Peyer's patch (tissue), 4 donors: ENCODE results near the gene PPP2R2C. TPM values are rescaled to one million over a fixed set of nuclear protein-coding genes. Genes with fewer than 3 reads are reported as not detected.
A peak's percentile ranks its signal among the peaks of the same experiment; 100 is the strongest.

ENCODE experiments used
- DNase-seq, 3 donors: peaks; one replicate each; pipeline ENCODE4 v3.0.0-alpha.2; 2017 to 2019
- H3K27ac ChIP-seq, 4 donors: fragments of 200-600 bp; sonication (generic); one replicate each; pipeline ENCODE4 v1.5.1; 2016 to 2019
- H3K27me3 ChIP-seq, 2 donors: fragments of 200-600 bp; sonication (generic); one replicate each; pipeline ENCODE4 v1.5.1; 2019
- H3K36me3 ChIP-seq, 3 donors: fragments of 200-600 bp; sonication (generic); one replicate each; pipeline ENCODE4 v1.5.1; 2016 to 2019
- H3K4me1 ChIP-seq, 4 donors: fragments of 200-600 bp; sonication (generic); one replicate each; pipeline ENCODE4 v1.5.1; 2016 to 2019
- H3K4me3 ChIP-seq, 4 donors: fragments of 200-600 bp; sonication (generic); 1 replicate in 3 of 4; 2 replicates in 1 of 4; pipeline ENCODE4 v1.5.1; 2016 to 2019; ENCODE audit warnings: mild to moderate bottlenecking in 1 of 4
- H3K9me3 ChIP-seq, 4 donors: fragments of 200-600 bp; sonication (generic); one replicate each; pipeline ENCODE4 v1.5.1; 2016 to 2019; ENCODE audit warnings: mild to moderate bottlenecking in 1 of 4
- POLR2A ChIP-seq, 2 donors: fragments of 450-650 bp; IDR thresholded peaks; one replicate each; pipeline ENCODE4 v1.5.1; 2017; ENCODE audit warnings: antibody characterized with exemption in 2 of 2, mild to moderate bottlenecking in 2 of 2, moderate library complexity in 2 of 2
- total RNA-seq, 4 donors: library from RNA; depleted of rRNA; stranded (reverse); fragments of >200 nt; gene quantifications; one replicate each; pipeline ENCODE4 v1.1.0, GENCODE V29; 2016
- TF ChIP-seq, protein P1 (sequence below), 6 experiments: fragments of 450-650 bp in 4 of 6; fragments of 200-600 bp in 2 of 6; sonication (generic) in 1 of 6; IDR thresholded peaks; one replicate each; pipeline ENCODE4 v1.5.1; 2017 to 2019; ENCODE audit warnings: antibody characterized with exemption in 6 of 6, mild to moderate bottlenecking in 3 of 6, moderate library complexity in 1 of 6

PPP2R2C gene
- total RNA-seq, 4 donors from 2014 or later, result 0.27 to 4.1 TPM; not detected in 2

- TF ChIP-seq, protein P1, sequence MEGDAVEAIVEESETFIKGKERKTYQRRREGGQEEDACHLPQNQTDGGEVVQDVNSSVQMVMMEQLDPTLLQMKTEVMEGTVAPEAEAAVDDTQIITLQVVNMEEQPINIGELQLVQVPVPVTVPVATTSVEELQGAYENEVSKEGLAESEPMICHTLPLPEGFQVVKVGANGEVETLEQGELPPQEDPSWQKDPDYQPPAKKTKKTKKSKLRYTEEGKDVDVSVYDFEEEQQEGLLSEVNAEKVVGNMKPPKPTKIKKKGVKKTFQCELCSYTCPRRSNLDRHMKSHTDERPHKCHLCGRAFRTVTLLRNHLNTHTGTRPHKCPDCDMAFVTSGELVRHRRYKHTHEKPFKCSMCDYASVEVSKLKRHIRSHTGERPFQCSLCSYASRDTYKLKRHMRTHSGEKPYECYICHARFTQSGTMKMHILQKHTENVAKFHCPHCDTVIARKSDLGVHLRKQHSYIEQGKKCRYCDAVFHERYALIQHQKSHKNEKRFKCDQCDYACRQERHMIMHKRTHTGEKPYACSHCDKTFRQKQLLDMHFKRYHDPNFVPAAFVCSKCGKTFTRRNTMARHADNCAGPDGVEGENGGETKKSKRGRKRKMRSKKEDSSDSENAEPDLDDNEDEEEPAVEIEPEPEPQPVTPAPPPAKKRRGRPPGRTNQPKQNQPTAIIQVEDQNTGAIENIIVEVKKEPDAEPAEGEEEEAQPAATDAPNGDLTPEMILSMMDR (IDR thresholded peaks at IDR 0.05), result no peak
- TF ChIP-seq POLR2A (IDR thresholded peaks at IDR 0.05), result no peak
- DNase-seq, result no peak
- H3K27me3 ChIP-seq, result no peaks in the 10 kb centered on the region
- no peaks in the 10 kb centered on the region for H3K9me3 ChIP-seq
- no peak overlapping the region for H3K27ac ChIP-seq
- no peaks in the 10 kb centered on the region for H3K4me1 ChIP-seq
- H3K36me3 ChIP-seq, result no peaks in the 10 kb centered on the region
- no peak overlapping the region for H3K4me3 ChIP-seq
These were observed 139.8 kb downstream of the PPP2R2C start for GRCh38 chr4:6332669-6333050.

DNA sequence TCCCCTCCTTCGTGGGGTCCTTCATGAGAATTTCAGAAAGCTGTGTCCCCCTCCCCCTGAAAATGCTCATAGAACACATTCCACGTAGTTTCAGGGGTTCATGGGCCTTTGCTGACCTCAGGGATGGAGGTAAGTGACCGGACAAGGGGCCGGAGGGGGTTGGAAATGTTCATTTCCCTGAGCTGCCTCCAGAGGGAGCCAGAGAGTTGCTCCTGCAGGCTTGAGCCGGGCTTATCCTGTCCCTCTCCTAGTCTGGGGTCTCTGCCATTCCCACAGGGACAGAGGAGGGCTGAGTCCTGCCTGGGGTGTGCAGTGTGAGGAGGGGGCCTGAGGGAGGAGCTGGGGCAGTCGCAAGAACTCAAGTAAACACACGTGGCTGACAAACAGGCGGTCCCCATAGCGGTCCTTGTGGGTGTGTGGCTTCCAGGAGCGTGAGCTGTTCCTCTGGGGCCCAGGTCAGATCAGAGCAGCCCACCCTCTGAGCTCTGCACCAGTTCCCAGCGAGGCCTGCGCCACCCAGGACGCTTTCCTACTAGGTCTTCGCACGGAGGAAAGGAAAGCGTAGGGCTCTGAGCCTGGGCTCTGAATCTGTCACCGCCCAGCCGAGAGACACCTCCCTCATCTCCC is 140.3 kb downstream of the PPP2R2C start:
- TF ChIP-seq POLR2A (IDR thresholded peaks at IDR 0.05), result no peak
- TF ChIP-seq, protein P1 (IDR thresholded peaks at IDR 0.05), result peak in 4 of 6 experiments; percentile 45 to 52 (median 52)
- no peaks in the 10 kb centered on the region for H3K27me3 ChIP-seq
- no peaks in the 10 kb centered on the region for H3K36me3 ChIP-seq
- peak in 1 of 3 donors; percentile 53 for DNase-seq
- no peak overlapping the region for H3K4me3 ChIP-seq
- no peaks in the 10 kb centered on the region for H3K9me3 ChIP-seq
- no peaks in the 10 kb centered on the region for H3K4me1 ChIP-seq
- H3K27ac ChIP-seq, result no peak overlapping the region

- no peak for TF ChIP-seq POLR2A (IDR thresholded peaks at IDR 0.05)
- TF ChIP-seq, protein P1 (IDR thresholded peaks at IDR 0.05), result no peak
- no peak overlapping the region for H3K4me3 ChIP-seq
- H3K27ac ChIP-seq, result no peak overlapping the region
- DNase-seq, result no peak
- no peaks in the 10 kb centered on the region for H3K9me3 ChIP-seq
- no peaks in the 10 kb centered on the region for H3K4me1 ChIP-seq
- no peaks in the 10 kb centered on the region for H3K27me3 ChIP-seq
- H3K36me3 ChIP-seq, result no peaks in the 10 kb centered on the region
These were observed 140.9 kb downstream of the PPP2R2C start for GRCh38 chr4:6331468-6331867.

DNA sequence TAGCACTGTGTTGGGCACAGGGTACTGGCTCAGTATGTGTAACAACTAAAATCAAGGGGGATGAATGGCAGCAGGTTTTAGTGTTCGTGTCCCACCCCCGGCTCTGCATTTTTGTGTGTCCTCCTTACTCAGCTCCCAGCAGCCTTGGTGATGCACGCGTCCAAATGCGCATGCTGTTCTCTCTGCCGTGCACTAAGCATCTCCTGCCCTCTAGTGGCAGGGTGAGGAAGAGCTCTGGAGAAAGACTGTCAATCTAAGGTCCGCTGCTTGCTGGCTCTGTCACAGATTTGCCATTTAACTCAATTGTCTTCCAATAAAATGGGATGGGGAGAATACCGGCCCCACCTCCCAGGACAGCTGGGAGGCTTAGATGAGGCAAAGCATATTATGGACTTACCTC is 141.4 kb downstream of the PPP2R2C start:
- Histone ChIP-seq H3K4me1 (no peaks in the 10 kb centered on the region), H3K36me3 (no peaks in the 10 kb centered on the region), H3K9me3 (no peaks in the 10 kb centered on the region), H3K27me3 (no peaks in the 10 kb centered on the region), H3K4me3 (no peak overlapping the region), H3K27ac (no peak overlapping the region)
- peak in 1 of 3 donors; percentile 56 for DNase-seq
- no peak for TF ChIP-seq POLR2A (IDR thresholded peaks at IDR 0.05)
- TF ChIP-seq, protein P1 (IDR thresholded peaks at IDR 0.05), result peak in 4 of 6 experiments; percentile 42 to 53 (median 50)

- Histone ChIP-seq H3K36me3 (no peaks in the 10 kb centered on the region), H3K4me1 (no peaks in the 10 kb centered on the region), H3K27ac (no peak overlapping the region), H3K27me3 (no peaks in the 10 kb centered on the region), H3K9me3 (no peaks in the 10 kb centered on the region), H3K4me3 (no peak overlapping the region)
- TF ChIP-seq POLR2A (IDR thresholded peaks at IDR 0.05), result no peak
- TF ChIP-seq, protein P1 (IDR thresholded peaks at IDR 0.05), result no peak
- DNase-seq, result no peak
These were observed 142.0 kb downstream of the PPP2R2C start for GRCh38 chr4:6330384-6330767.
